Suprapubic skin (tissue), 3 donors: ENCODE results near the gene FGF11.
"Not testable (repeated sequence)": the region's sequence is repeated elsewhere in the genome, so short reads cannot be mapped to it uniquely, and the experiment has no call there.

Source experiments
- CTCF ChIP-seq, 2 donors: fragments of 200-600 bp in 1 of 2; fragments of 450-650 bp in 1 of 2; sonication (generic) in 1 of 2; IDR thresholded peaks; one replicate each; pipeline ENCODE4 v1.5.1; 2016 to 2019; ENCODE audit warnings: antibody characterized with exemption in 2 of 2, mild to moderate bottlenecking in 1 of 2, moderate library complexity in 1 of 2
- POLR2A ChIP-seq, 2 donors: fragments of 450-650 bp; IDR thresholded peaks; one replicate each; pipeline ENCODE4 v1.6.1; 2017; ENCODE audit warnings: antibody characterized with exemption in 2 of 2, mild to moderate bottlenecking in 2 of 2, moderate library complexity in 2 of 2

- TF ChIP-seq CTCF, POLR2A (IDR thresholded peaks at IDR 0.05): not testable (repeated sequence)
Measured at GRCh38 chr17:7481275-7481674, 42.0 kb downstream of the FGF11 start, which contains the start of gene SLC35G6.
